Memory B cell (primary cell): ENCODE measurements around the gene STARD13.

Experiments used
- ATAC-seq: fragments of 150-1000 bp; cut with Tn5 transposase; 2 replicates; pipeline ENCODE4 v1.10.0; 2021; ENCODE audit warnings: low read depth, mild to moderate bottlenecking, moderate library complexity
- DNase-seq, 2 donors: peaks; one replicate each; pipeline ENCODE4 v3.0.0; 2022; ENCODE audit warnings: low spot score in 2 of 2
- H3K27ac Mint-ChIP-seq: one replicate; pipeline ENCODE4 v1.8.0; 2022; ENCODE audit warnings: mild to moderate bottlenecking, moderate library complexity, mixed read lengths
- H3K27me3 Mint-ChIP-seq: one replicate; pipeline ENCODE4 v1.8.0; 2022; ENCODE audit warnings: mixed read lengths
- H3K36me3 Mint-ChIP-seq: one replicate; pipeline ENCODE4 v1.8.0; 2022; ENCODE audit warnings: mild to moderate bottlenecking, mixed read lengths
- H3K4me1 Mint-ChIP-seq: one replicate; pipeline ENCODE4 v1.8.0; 2022; ENCODE audit warnings: mixed read lengths
- H3K4me3 Mint-ChIP-seq: one replicate; pipeline ENCODE4 v1.8.0; 2022; ENCODE audit warnings: mild to moderate bottlenecking, moderate library complexity, mixed read lengths
- H3K9me3 Mint-ChIP-seq: one replicate; pipeline ENCODE4 v1.8.0; 2022; ENCODE audit warnings: mixed read lengths

Gene STARD13

GRCh38 chr13:33076001-33076992 is 209.3 kb downstream of the STARD13 start:
- Mint-ChIP-seq H3K27me3 (peaks cover 6% of the 10 kb centered on the region), H3K27ac (no peak overlapping the region), H3K4me1 (no peaks in the 10 kb centered on the region), H3K36me3 (no peaks in the 10 kb centered on the region), H3K9me3 (no peaks in the 10 kb centered on the region), H3K4me3 (no peak overlapping the region)
- no peak for ATAC-seq
- no peak for DNase-seq

DNA sequence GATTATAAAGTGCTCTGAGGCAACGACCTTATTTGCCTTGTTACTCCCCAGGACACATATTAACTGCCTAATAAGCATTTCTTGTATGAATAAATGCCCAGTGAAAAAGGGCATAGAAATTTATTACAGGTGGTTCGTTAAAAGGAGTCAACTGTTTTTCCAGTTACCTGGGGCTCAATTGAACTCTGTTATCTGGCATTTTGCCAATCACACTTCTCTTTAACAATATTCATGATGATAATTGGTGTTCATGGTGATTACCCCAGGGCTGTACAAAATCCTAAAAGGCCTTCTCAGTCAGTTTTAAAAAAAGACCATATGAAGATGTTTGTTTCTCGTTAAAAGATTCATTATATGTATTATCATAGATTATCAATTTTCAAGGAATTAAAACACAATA is 212.2 kb downstream of the STARD13 start:
- DNase-seq (no peak), ATAC-seq (no peak)
- Mint-ChIP-seq H3K4me3 (no peak overlapping the region), H3K27me3 (no peaks in the 10 kb centered on the region), H3K4me1 (no peaks in the 10 kb centered on the region), H3K9me3 (no peaks in the 10 kb centered on the region), H3K27ac (no peak overlapping the region), H3K36me3 (no peaks in the 10 kb centered on the region)

DNA sequence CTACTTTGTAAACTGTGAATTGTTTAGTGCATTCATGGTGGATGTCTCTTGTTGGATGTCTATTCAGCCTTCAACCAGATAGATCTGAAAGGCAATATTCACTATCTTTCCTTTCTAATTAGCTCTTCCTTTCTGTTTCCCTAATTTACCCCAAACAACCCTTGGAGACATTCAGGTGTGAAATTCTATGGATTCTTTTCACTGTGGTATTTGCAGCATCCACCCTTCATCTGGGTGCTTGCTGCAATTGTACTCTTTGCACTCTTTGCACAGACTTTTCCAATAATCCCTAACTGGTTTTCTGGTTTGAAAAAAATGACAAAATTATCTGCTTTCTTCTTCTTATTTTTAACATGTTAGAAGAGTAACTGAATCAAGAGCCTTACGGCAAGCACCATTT is 212.8 kb downstream of the STARD13 start:
- Mint-ChIP-seq H3K27ac (no peak overlapping the region), H3K36me3 (no peaks in the 10 kb centered on the region), H3K27me3 (no peaks in the 10 kb centered on the region), H3K4me1 (no peaks in the 10 kb centered on the region), H3K4me3 (no peak overlapping the region), H3K9me3 (no peaks in the 10 kb centered on the region)
- ATAC-seq (no peak), DNase-seq (no peak)

DNA sequence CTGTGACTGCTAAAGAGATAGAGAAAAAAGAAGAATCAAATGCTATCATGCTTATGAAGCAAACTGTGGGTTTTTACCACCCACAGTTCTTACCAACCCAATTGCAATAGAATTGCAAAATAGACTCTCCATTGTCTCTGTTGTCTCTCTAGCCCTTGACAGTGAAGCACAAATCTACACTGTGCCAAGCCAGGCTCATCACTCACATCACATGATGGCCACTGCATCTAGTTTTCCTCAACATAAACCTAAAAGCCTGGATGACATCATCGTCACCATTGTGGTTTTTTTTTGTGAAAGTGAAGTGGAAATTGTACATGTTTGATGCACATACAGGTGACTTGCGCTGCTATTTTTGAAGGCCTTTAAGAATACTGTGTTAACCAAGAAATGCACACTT is 213.3 kb downstream of the STARD13 start:
- DNase-seq (no peak), ATAC-seq (no peak)
- Mint-ChIP-seq H3K27ac (no peak overlapping the region), H3K27me3 (no peaks in the 10 kb centered on the region), H3K4me3 (no peak overlapping the region), H3K36me3 (no peaks in the 10 kb centered on the region), H3K9me3 (no peaks in the 10 kb centered on the region), H3K4me1 (no peaks in the 10 kb centered on the region)

DNA sequence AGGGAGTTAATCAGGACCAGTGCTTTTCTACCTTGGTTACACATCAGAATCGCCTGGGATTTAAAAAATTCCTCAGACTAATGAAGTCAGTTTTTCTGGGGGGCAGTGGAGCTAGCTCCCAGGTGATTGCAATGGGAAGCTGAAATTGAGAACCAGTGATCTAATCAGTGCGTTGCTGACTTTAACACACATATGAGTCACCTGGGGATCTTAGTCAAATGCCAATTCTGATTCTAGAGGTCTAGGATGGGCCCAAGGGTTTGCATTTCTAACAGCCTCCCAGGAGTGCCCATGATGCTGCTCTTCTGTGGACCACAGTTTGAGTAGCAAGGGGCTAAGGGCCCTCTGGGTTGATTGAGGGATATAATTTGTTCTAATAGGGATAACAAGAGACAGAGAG is 214.8 kb downstream of the STARD13 start:
- DNase-seq = no peak
- Mint-ChIP-seq H3K36me3 (no peaks in the 10 kb centered on the region), H3K9me3 (no peaks in the 10 kb centered on the region), H3K4me1 (no peaks in the 10 kb centered on the region), H3K27me3 (no peaks in the 10 kb centered on the region), H3K4me3 (no peak overlapping the region), H3K27ac (no peak overlapping the region)
- ATAC-seq = no peak

DNA sequence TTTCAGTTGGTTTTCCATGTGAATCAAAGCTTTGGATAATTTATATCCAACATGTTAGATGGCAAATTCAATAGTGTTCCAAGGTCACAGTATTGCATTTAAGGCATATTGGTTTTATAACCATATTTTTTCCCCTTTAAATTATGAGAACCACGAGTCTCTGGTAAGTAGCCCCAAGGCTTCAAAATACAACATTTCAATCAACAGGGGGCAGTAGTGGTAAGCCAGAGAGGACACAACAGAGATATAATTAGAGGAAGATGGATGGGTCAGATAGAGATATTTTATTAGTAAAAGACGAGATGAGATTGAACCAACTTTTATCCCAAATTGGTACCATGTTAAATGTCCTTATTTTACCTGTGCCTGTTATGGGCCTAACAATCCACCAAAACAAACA is 216.2 kb downstream of the STARD13 start:
- ATAC-seq (no peak), DNase-seq (no peak)
- no peaks in the 10 kb centered on the region for H3K9me3 Mint-ChIP-seq
- no peak overlapping the region for H3K4me3 Mint-ChIP-seq
- H3K27ac Mint-ChIP-seq = no peak overlapping the region
- no peaks in the 10 kb centered on the region for H3K36me3 Mint-ChIP-seq
- H3K4me1 Mint-ChIP-seq = no peaks in the 10 kb centered on the region
- H3K27me3 Mint-ChIP-seq = no peaks in the 10 kb centered on the region

- H3K4me3 Mint-ChIP-seq = no peak overlapping the region
Observed at GRCh38 chr13:33066329-33066728, 219.2 kb downstream of the STARD13 start.

GRCh38 chr13:33060815-33061214 is 224.7 kb downstream of the STARD13 start:
- Mint-ChIP-seq H3K4me3 (no peak overlapping the region), H3K36me3 (no peaks in the 10 kb centered on the region), H3K27me3 (peaks cover 1% of the 10 kb centered on the region), H3K9me3 (no peaks in the 10 kb centered on the region), H3K27ac (no peak overlapping the region), H3K4me1 (no peaks in the 10 kb centered on the region)
- ATAC-seq (no peak), DNase-seq (no peak)

More at GRCh38 chr13:33066329-33066728, 219.2 kb downstream of the STARD13 start:
- H3K4me1 Mint-ChIP-seq = no peaks in the 10 kb centered on the region
- ATAC-seq (no peak), DNase-seq (no peak)
- no peaks in the 10 kb centered on the region for H3K27me3 Mint-ChIP-seq
- H3K9me3 Mint-ChIP-seq = no peaks in the 10 kb centered on the region
- no peaks in the 10 kb centered on the region for H3K36me3 Mint-ChIP-seq
- H3K27ac Mint-ChIP-seq = no peak overlapping the region

GRCh38 chr13:33058776-33059327 is 226.7 kb downstream of the STARD13 start:
- no peaks in the 10 kb centered on the region for H3K36me3 Mint-ChIP-seq
- H3K9me3 Mint-ChIP-seq = no peaks in the 10 kb centered on the region
- no peak for DNase-seq
- no peak overlapping the region for H3K27ac Mint-ChIP-seq
- H3K4me3 Mint-ChIP-seq = no peak overlapping the region
- no peaks in the 10 kb centered on the region for H3K4me1 Mint-ChIP-seq
- ATAC-seq = no peak
- peaks cover 1% of the 10 kb centered on the region for H3K27me3 Mint-ChIP-seq

- no peaks in the 10 kb centered on the region for H3K4me1 Mint-ChIP-seq
- H3K36me3 Mint-ChIP-seq = no peaks in the 10 kb centered on the region
- H3K27me3 Mint-ChIP-seq = peaks cover 1% of the 10 kb centered on the region
- no peak for ATAC-seq
- H3K27ac Mint-ChIP-seq = no peak overlapping the region
- H3K4me3 Mint-ChIP-seq = no peak overlapping the region
- DNase-seq = no peak
- no peaks in the 10 kb centered on the region for H3K9me3 Mint-ChIP-seq
Observed at GRCh38 chr13:33057019-33057780, 228.4 kb downstream of the STARD13 start.

DNA sequence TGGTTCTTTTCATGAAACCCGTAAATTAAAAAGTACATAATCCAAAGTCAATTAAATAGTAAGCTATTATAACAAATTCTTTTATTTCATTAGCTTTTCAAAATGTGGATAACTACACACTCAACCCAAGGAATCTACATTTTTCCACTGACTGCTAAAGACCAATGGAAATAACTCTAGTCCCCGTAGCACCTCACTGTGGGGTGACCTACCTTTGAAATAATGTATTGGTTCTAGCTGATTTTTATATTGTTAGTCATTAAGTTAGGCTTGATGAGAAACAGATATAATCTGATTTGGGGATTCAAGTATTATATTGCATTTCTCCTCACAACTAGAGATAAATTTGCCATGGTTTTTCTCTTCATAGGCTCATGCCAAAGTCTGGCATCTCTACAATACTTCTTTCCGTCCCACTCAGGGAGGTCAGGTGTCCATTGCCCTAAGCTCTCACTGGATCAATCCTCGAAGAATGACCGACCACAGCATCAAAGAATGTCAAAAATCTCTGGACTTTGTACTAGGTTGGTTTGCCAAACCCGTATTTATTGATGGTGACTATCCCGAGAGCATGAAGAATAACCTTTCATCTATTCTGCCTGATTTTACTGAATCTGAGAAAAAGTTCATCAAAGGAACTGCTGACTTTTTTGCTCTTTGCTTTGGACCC is 232.0 kb downstream of the STARD13 start:
- peaks cover 13% of the 10 kb centered on the region for H3K27me3 Mint-ChIP-seq
- ATAC-seq (no peak), DNase-seq (no peak)
- no peaks in the 10 kb centered on the region for H3K36me3 Mint-ChIP-seq
- no peak overlapping the region for H3K4me3 Mint-ChIP-seq
- no peaks in the 10 kb centered on the region for H3K4me1 Mint-ChIP-seq
- no peak overlapping the region for H3K27ac Mint-ChIP-seq
- no peaks in the 10 kb centered on the region for H3K9me3 Mint-ChIP-seq
